OCI-LY7 (cell line): ENCODE results near the gene ZFP69B.

Experiments used
- CTCF ChIP-seq: fragments of 200-600 bp; sonication (generic); conservative IDR thresholded peaks from 2 replicates; pipeline ENCODE4 v1.5.1; 2014; ENCODE audit warnings: mild to moderate bottlenecking, antibody characterized with exemption, low read length, moderate library complexity, mixed read lengths
- EZH2phosphoT487 ChIP-seq: fragments of 200-600 bp; sonication (generic); IDR thresholded peaks from 2 replicates; pipeline ENCODE4 v1.6.1; 2018; ENCODE audit warnings: low read depth, borderline replicate concordance, mild to moderate bottlenecking, mixed run types, antibody characterized with exemption, low read length, moderate library complexity, mixed read lengths

GRCh38 chr1:40431385-40431784 is 18.9 kb upstream of the ZFP69B start:
- TF ChIP-seq CTCF (no peak), EZH2phosphoT487 (no peak)
